Activated naive CD4-positive, alpha-beta T cell treated with Interleukin-2 at 50 U/mL for 16 hours (primary cell): Measurements from ENCODE around the gene ATAD2B.

Experiments used
- DNase-seq: peaks from one replicate; pipeline ENCODE4 v3.0.0-alpha.2; 2020

ATAD2B gene

GRCh38 chr2:23905155-23905554 lies 21.8 kb downstream of the ATAD2B start:
- no peak for DNase-seq

GRCh38 chr2:23904692-23905091 lies 22.2 kb downstream of the ATAD2B start:
- no peak for DNase-seq

DNA sequence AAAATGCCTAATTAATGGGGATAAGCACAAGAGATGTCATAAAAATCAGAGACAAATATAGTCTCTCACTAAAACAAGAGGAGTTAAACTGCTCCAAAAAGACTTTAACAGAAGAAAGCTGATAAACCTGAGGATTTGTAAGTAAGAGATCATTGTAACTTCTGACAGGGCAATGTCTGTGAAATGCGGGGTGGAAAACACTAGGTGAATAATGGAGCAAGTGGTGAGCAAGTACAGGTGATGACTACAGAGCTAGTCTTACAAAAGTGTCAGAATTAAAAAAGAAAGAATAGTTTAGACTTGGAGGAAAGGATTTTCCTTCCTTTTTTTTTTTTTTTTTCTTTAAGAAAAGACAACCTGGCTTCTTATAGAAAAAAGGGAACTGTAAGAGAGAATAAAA lies 22.7 kb downstream of the ATAD2B start:
- no peak for DNase-seq

DNA sequence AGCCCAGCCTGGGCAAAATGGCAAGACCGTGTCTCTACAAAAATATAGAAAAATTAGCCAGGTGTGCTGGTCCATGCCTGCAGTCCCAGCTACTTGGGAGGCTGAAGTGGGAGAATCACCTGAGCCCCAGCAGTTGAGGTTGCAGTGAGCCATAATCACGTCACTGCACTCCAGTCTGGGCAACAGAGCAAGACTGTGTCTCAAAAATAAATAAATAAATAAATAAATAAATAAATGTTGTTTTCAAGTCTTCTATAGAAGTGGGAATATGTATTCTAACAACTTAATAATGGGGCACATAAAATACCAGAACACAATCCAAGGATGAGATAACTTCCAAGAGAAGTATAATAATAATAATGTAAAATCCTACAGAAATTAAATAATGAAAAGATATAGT lies 23.9 kb downstream of the ATAD2B start:
- DNase-seq, result no peak

DNA sequence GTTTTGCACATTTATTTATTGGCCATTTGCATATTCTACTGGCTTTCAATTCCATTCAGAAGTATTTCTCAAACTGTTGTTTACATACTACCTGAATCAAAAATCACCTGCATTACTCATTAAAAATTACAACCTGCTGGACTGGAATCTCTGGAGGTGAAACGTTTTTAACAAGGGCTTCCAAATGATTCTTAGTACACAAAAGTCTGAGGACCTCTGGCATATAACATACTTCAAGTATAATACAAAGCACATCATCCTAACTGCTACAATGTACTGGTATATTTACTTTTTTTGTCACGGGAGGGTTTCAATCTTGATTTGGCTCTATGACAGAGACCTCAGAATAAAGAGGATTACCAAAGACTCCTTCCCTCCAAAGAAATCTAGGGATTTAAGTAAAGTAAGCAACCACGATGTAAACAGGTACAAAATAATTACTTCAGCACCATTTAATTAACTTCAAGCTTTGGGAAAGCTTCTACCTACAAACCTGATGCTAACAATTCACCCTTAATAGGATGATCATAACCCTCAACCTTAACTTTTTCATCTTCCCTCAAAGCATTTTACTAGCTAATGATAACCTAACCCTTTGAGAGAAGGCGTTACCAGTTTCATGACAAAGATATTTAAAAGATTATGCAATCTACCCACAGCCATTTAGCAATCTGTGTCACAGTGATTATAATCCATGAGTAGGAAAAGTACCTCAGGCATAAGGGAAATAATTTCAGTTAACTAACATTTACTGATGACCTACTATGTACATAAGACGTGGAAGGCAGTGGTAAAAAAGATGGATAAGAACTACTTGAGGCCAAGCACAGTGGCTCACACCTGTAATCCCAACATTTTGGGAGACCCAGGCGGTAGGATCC lies 24.7 kb downstream of the ATAD2B start:
- DNase-seq, result no peak

GRCh38 chr2:23900541-23901322 lies 26.2 kb downstream of the ATAD2B start:
- DNase-seq, result no peak

DNA sequence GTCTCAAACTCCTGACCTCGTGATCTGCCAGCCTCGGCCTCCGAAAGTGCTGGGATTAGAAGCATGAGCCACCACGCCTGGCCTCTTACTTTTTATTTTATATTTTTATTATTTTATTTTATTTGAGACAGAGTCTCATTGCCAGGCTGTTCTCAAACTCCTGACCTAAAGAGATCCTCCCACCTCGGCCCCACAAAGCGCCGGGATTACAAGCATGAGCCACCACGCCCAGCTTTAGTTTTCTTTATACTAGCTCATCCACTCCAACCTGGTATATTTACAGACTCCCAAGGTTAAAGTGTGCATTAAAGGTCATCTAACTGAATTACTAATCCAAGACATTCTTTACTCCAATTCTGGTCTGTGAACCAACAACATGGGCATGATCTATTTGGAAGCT lies 26.8 kb downstream of the ATAD2B start:
- DNase-seq, result no peak

DNA sequence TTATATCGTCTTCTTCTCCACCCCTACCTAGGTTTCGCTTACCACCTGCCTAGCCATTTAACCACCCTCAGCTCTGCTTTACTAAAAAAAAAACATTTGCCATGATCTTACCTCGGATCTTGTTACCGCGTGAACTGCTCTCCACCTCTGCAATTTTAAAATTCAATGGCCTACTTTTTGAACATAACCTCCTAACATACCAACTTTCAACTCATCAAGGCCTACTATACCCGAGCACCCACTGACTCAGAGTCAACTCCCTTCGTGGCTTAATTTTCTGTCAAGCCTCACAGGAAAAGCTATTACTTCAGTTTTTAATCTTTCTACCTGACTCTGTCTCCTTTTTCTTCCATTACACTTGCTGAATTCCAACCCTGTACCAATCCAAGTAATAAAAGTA lies 55.7 kb downstream of the ATAD2B start:
- no peak for DNase-seq

DNA sequence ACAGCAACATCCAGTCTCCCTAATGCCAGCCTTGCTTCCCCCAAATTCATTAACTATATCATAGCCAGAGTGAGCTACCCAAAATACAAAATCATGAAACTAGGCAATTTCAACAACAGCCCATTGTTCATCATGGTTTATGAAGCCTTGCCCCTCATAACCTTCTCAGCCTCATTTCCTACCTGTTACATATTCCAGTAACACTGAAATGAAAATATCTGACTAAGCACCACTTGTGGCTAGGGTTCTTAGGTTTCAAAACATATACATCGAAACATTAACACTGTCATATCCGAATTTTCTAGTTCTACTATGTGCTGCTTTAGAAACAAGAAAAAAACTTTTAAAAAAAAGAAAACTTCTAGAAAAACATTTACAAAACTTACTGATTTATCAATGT lies 59.5 kb downstream of the ATAD2B start:
- DNase-seq, result no peak

DNA sequence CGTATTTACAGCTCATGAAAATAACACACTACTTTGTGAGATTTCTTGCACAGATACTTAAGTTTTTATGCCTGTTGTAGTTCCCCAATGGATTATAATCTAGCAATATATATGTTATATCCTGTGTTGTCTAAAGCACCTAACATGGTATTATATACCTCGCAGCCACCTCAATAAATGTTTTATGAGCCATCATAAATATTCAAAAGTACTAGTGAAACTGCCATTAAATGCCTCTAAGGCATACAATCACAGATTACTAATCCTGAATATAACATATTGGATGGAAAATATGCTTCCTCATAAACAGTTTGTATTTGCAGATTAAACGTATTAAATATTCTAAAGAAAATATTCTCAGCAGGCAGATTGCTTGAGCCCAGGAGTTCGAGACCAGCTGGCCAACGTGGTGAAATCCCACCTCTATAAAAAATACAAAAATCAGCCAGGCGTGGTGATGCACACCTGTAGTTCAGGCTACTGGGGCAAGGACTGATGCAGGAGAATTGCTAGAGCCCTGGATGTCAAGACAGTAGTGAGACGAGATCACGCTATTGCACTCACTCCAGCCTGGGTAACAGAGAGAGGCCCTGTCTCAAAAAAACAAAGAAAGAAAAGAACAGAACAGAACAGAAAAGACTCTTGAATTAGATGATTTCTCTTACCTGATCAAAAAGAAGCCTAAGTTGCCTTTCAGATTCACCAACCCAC lies 64.1 kb downstream of the ATAD2B start:
- DNase-seq, result no peak

DNA sequence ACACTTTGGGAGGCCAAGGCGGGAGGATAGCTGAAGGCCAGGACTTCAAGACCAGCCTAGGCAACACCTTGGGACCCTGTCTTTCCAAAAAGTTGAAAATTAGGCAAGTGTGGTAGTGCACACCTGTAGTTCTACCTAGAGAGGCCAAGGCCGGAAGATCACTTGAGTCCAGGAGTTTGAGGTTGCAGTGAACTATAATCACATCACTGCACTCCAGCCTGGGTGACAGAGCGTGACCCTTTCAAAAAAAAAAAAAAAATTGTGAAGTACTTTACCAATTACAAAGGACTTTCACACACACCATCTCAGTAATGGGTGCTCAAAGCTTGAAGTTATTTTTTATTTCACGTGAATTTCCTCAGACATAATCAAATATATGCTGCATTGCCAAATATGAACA lies 65.0 kb downstream of the ATAD2B start:
- DNase-seq, result no peak

GRCh38 chr2:23859983-23860382 lies 66.9 kb downstream of the ATAD2B start:
- no peak for DNase-seq

GRCh38 chr2:23859234-23859633 lies 67.7 kb downstream of the ATAD2B start:
- DNase-seq, result no peak

GRCh38 chr2:23850564-23851256 lies 76.2 kb downstream of the ATAD2B start:
- DNase-seq, result no peak

- DNase-seq, result no peak
Measured at GRCh38 chr2:23844905-23845304, 82.0 kb downstream of the ATAD2B start.

- no peak for DNase-seq
Measured at GRCh38 chr2:23843051-23843976, 83.6 kb downstream of the ATAD2B start.

DNA sequence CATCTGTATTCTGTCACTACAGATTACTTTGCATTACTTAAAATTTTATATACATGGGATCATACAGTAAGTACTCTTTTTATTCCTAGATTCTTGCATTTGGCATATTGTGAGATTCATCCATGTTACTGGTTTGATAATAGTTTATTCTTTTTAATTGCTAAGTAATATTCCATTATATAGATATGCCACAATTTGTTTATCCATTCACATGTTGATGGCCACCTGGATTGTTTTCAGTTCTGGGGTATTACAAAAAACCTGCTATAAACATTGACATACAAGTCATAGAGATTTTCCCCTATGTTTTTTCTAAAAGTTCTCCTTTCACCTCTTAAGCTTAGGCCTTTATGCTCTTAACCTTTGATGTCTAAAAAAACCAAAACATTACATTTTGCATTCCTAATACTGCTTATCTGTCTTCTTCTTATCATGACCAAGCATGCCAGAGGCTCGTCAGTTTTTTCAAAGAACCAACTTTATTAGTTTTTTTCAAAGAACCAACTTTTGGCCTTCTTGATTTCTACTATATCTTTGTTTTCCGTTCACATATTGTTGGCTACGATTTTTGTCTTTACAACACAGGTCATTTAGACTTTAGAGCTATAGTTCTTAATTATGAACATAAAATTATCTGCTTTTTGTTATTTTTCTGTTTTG lies 86.9 kb downstream of the ATAD2B start:
- no peak for DNase-seq

DNA sequence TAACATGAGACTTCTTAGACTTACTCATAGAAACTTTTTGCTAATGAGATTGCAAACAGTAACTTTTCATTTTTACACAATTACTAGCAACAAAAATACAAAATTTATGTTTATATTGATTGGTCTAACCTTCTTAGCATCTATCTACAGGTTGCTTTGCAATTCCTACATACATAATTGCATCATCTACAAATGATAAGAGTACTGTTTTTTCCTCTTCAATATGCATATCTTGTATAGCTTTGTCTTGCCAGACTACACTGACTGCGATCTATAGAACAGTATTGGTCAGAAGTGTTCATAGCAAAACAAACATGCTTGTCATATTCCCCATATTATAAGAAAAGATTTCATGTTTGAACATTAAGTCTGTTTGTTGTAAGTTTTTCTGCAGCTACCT lies 87.9 kb downstream of the ATAD2B start:
- DNase-seq, result no peak

DNA sequence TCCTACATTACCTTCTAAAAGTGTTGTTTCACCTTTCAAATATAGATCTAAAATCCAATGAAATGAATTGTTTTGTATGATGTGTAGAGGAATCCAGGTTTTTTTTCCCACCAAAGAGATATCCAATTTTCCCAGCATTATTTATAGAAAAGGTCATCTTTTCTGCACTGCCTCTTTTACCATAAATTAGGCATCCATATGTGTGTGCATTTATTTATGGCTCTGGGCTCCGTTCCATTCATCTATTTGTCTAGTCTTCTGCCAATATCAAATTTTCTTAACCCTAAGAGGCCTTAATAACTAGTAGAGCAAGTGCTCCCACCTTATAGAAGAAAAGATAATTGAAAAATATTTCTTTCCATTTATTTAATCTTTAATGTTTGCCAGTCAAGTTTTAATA lies 88.3 kb downstream of the ATAD2B start:
- DNase-seq, result no peak

DNA sequence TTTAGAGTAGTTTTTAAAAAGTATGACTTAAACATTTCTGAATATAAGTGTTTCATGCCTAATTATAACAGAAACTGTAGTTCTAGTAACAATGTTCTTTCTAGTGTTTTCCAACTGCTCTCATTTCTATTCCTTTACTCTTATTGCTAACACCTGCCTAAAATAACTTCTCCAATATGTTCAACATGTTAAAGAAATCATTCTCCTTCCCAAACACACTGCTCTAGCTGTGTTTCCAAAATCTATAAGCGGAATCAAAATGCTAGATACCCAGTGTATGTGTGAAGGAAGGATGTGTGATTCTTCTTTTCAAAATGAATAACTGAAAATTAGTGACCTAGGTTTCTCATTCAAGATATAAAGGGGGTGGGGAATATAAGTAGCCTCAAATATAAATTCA lies 89.1 kb downstream of the ATAD2B start:
- no peak for DNase-seq

GRCh38 chr2:23836971-23837565 lies 89.9 kb downstream of the ATAD2B start:
- no peak for DNase-seq
